Astrocyte (in vitro differentiated cells and primary cell): ENCODE data around the gene USP32. TPM values are rescaled to one million over a fixed set of nuclear protein-coding genes. Genes with fewer than 3 reads are reported as not detected.

Experiments
- DNase-seq: peaks from one replicate; pipeline ENCODE4 v3.0.0-alpha.2; 2010; ENCODE audit warnings: low read depth
- FAIRE-seq: peaks from 2 replicates; lab custom pipeline; 2011; peaks lifted over from hg19 to GRCh38; lab: Jason Lieb, UNC
- H2AFZ ChIP-seq: 2 replicates; pipeline ENCODE4 v1.6.0; 2012; ENCODE audit warnings: low read depth, low read length, inconsistent platforms
- H3K27ac ChIP-seq: 2 replicates; pipeline ENCODE4 v1.5.1; 2011; ENCODE audit warnings: low read depth, low read length, inconsistent platforms
- H3K27me3 ChIP-seq: 2 replicates; pipeline ENCODE4 v1.6.0; 2011; ENCODE audit warnings: low read length, inconsistent platforms; ENCODE audit not compliant: insufficient read depth
- H3K36me3 ChIP-seq: 2 replicates; pipeline ENCODE4 v1.5.1; 2011; ENCODE audit warnings: low read length, inconsistent platforms; ENCODE audit not compliant: insufficient read depth
- H3K4me1 ChIP-seq: 2 replicates; pipeline ENCODE4 v1.5.1; 2011; ENCODE audit warnings: low read length, inconsistent platforms; ENCODE audit not compliant: insufficient read depth
- H3K4me2 ChIP-seq: 2 replicates; pipeline ENCODE4 v1.6.0; 2012; ENCODE audit warnings: low read length, inconsistent platforms
- H3K4me3 ChIP-seq: 2 replicates; pipeline ENCODE4 v1.5.1; 2011; ENCODE audit warnings: low read depth, mild to moderate bottlenecking, low read length, inconsistent platforms; ENCODE audit not compliant: insufficient read depth
- H3K79me2 ChIP-seq: 2 replicates; pipeline ENCODE4 v1.6.0; 2012; ENCODE audit warnings: mild to moderate bottlenecking, low read length, inconsistent platforms; ENCODE audit not compliant: insufficient read depth
- H3K9ac ChIP-seq: 2 replicates; pipeline ENCODE4 v1.6.0; 2012; ENCODE audit warnings: mild to moderate bottlenecking, low read length, inconsistent platforms
- H3K9me3 ChIP-seq: 2 replicates; pipeline ENCODE4 v1.5.1; 2012; ENCODE audit warnings: low read depth, mild to moderate bottlenecking, low read length, inconsistent platforms; ENCODE audit not compliant: insufficient read depth
- H4K20me1 ChIP-seq: 2 replicates; pipeline ENCODE4 v1.6.0; 2012; ENCODE audit warnings: low read length, inconsistent platforms; ENCODE audit not compliant: insufficient read depth
- H3K27ac Mint-ChIP-seq: one replicate; pipeline ENCODE4 v1.8.0; 2021; ENCODE audit warnings: mild to moderate bottlenecking, mixed read lengths; ENCODE audit not compliant: unreplicated experiment
- H3K27me3 Mint-ChIP-seq: one replicate; pipeline ENCODE4 v1.8.0; 2021; ENCODE audit warnings: low read depth, mixed read lengths; ENCODE audit not compliant: unreplicated experiment
- H3K36me3 Mint-ChIP-seq: one replicate; pipeline ENCODE4 v1.8.0; 2021; ENCODE audit warnings: low read depth, mixed read lengths; ENCODE audit not compliant: unreplicated experiment
- H3K4me1 Mint-ChIP-seq: one replicate; pipeline ENCODE4 v1.8.0; 2021; ENCODE audit warnings: low read depth, mixed read lengths; ENCODE audit not compliant: unreplicated experiment
- H3K4me3 Mint-ChIP-seq: one replicate; pipeline ENCODE4 v1.8.0; 2021; ENCODE audit warnings: mild to moderate bottlenecking, moderate library complexity, mixed read lengths; ENCODE audit not compliant: unreplicated experiment
- H3K9me3 Mint-ChIP-seq: one replicate; pipeline ENCODE4 v1.8.0; 2021; ENCODE audit warnings: mild to moderate bottlenecking, mixed read lengths; ENCODE audit not compliant: unreplicated experiment
- EZH2 ChIP-seq: IDR thresholded peaks from 2 replicates; pipeline ENCODE4 v1.6.1; 2012; ENCODE audit warnings: mild to moderate bottlenecking, low read length, inconsistent platforms; ENCODE audit not compliant: insufficient read depth
- total RNA-seq: library from RNA; stranded (reverse); gene quantifications from 2 replicates; pipeline ENCODE4 v1.2.1, GENCODE V29; 2021
- TF ChIP-seq, protein P1 (sequence below): IDR thresholded peaks from 2 replicates; pipeline ENCODE4 v1.5.1; 2011; ENCODE audit warnings: low read depth, mild to moderate bottlenecking, inconsistent platforms, low read length, moderate library complexity; ENCODE audit not compliant: insufficient read depth

USP32 gene
- total RNA-seq, 1 donor from 2014 or later: 40.2 TPM

- no peaks in the 10 kb centered on the region for H3K36me3 ChIP-seq
- H3K9ac ChIP-seq: no peak overlapping the region
- peaks cover 2% of the 10 kb centered on the region for H3K36me3 Mint-ChIP-seq
- DNase-seq: no peak
- no peaks in the 10 kb centered on the region for H3K79me2 ChIP-seq
- no peaks in the 10 kb centered on the region for H4K20me1 ChIP-seq
- TF ChIP-seq, protein P1, sequence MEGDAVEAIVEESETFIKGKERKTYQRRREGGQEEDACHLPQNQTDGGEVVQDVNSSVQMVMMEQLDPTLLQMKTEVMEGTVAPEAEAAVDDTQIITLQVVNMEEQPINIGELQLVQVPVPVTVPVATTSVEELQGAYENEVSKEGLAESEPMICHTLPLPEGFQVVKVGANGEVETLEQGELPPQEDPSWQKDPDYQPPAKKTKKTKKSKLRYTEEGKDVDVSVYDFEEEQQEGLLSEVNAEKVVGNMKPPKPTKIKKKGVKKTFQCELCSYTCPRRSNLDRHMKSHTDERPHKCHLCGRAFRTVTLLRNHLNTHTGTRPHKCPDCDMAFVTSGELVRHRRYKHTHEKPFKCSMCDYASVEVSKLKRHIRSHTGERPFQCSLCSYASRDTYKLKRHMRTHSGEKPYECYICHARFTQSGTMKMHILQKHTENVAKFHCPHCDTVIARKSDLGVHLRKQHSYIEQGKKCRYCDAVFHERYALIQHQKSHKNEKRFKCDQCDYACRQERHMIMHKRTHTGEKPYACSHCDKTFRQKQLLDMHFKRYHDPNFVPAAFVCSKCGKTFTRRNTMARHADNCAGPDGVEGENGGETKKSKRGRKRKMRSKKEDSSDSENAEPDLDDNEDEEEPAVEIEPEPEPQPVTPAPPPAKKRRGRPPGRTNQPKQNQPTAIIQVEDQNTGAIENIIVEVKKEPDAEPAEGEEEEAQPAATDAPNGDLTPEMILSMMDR: no peak
- no peak for TF ChIP-seq EZH2
- H3K9me3 Mint-ChIP-seq: no peaks in the 10 kb centered on the region
- no peaks in the 10 kb centered on the region for H3K27me3 ChIP-seq
- no peak overlapping the region for H3K4me3 Mint-ChIP-seq
- H3K4me3 ChIP-seq: no peak overlapping the region
- no peaks in the 10 kb centered on the region for H3K9me3 ChIP-seq
- peaks cover 2% of the 10 kb centered on the region for H3K4me1 ChIP-seq
- H3K27ac Mint-ChIP-seq: no peak overlapping the region
- H2AFZ ChIP-seq: no peak overlapping the region
- no peak for FAIRE-seq
- no peak overlapping the region for H3K4me2 ChIP-seq
- no peaks in the 10 kb centered on the region for H3K27me3 Mint-ChIP-seq
- H3K27ac ChIP-seq: no peak overlapping the region
- H3K4me1 Mint-ChIP-seq: no peaks in the 10 kb centered on the region
Observed at GRCh38 chr17:60416368-60416925, 24.5 kb upstream of the USP32 start.

- Mint-ChIP-seq H3K4me1 (no peaks in the 10 kb centered on the region), H3K27ac (no peak overlapping the region), H3K36me3 (peaks cover 2% of the 10 kb centered on the region), H3K9me3 (peaks cover 1% of the 10 kb centered on the region), H3K27me3 (no peaks in the 10 kb centered on the region), H3K4me3 (no peak overlapping the region)
- Histone ChIP-seq H3K9me3 (no peaks in the 10 kb centered on the region), H4K20me1 (no peaks in the 10 kb centered on the region), H3K4me3 (no peak overlapping the region), H3K79me2 (no peaks in the 10 kb centered on the region), H2AFZ (no peak overlapping the region), H3K4me2 (no peak overlapping the region), H3K9ac (no peak overlapping the region), H3K27me3 (no peaks in the 10 kb centered on the region), H3K36me3 (no peaks in the 10 kb centered on the region), H3K27ac (no peak overlapping the region), H3K4me1 (no peaks in the 10 kb centered on the region)
- no peak for FAIRE-seq
- TF ChIP-seq EZH2: no peak
- TF ChIP-seq, protein P1: no peak
- no peak for DNase-seq
Observed at GRCh38 chr17:60415146-60415545, 23.2 kb upstream of the USP32 start.

- no peaks in the 10 kb centered on the region for H3K9me3 ChIP-seq
- H3K36me3 ChIP-seq: no peaks in the 10 kb centered on the region
- no peak overlapping the region for H3K27ac ChIP-seq
- H2AFZ ChIP-seq: no peak overlapping the region
- H3K4me2 ChIP-seq: no peak overlapping the region
- H3K79me2 ChIP-seq: no peaks in the 10 kb centered on the region
- DNase-seq (no peak), FAIRE-seq (no peak)
- no peak overlapping the region for H3K4me3 Mint-ChIP-seq
- TF ChIP-seq, protein P1: no peak
- no peak for TF ChIP-seq EZH2
- H3K27ac Mint-ChIP-seq: no peak overlapping the region
- no peaks in the 10 kb centered on the region for H3K36me3 Mint-ChIP-seq
- H3K4me3 ChIP-seq: no peak overlapping the region
- H3K4me1 Mint-ChIP-seq: no peaks in the 10 kb centered on the region
- no peaks in the 10 kb centered on the region for H4K20me1 ChIP-seq
- H3K27me3 ChIP-seq: no peaks in the 10 kb centered on the region
- H3K9ac ChIP-seq: no peak overlapping the region
- peaks cover 4% of the 10 kb centered on the region for H3K9me3 Mint-ChIP-seq
- H3K27me3 Mint-ChIP-seq: no peaks in the 10 kb centered on the region
- no peaks in the 10 kb centered on the region for H3K4me1 ChIP-seq
Observed at GRCh38 chr17:60412701-60413100, 20.8 kb upstream of the USP32 start.
